PC-3 (cell line): ENCODE measurements around the gene MAPRE3. TPM values are rescaled to one million over a fixed set of nuclear protein-coding genes. Genes with fewer than 3 reads are reported as not detected.

Experiments used
- ATAC-seq: fragments of 200-7000 bp; cut with Tn5 transposase; 2 replicates; pipeline ENCODE4 v1.9.1; 2020; ENCODE audit warnings: mild to moderate bottlenecking, moderate library complexity
- BruUV-seq: library from RNA; stranded (reverse); fragments of 400-500 nt; replicated peaks from 2 replicates; lab custom pipeline; 2021; lab: Mats Ljungman, UMichigan
- CTCF ChIA-PET: fragments of 300-600 bp; sonication (Branson Sonifier 250); formaldehyde crosslinking; loops from one replicate; lab custom pipeline; 2022; ENCODE audit warnings: antibody characterized with exemption; lab: Charles Lee
- POLR2A ChIA-PET: fragments of 300-600 bp; sonication (Branson Sonifier 250); formaldehyde crosslinking; loops from one replicate; lab custom pipeline; 2022; ENCODE audit warnings: antibody characterized with exemption; ENCODE audit not compliant: unreplicated experiment; lab: Charles Lee
- DNase-seq: peaks from one replicate; pipeline ENCODE4 v3.0.0-alpha.2; 2015
- H2AFZ ChIP-seq: fragments of 300-600 bp; sonication (generic); 2 replicates; pipeline ENCODE4 v1.6.0; 2016; ENCODE audit warnings: antibody characterized with exemption, low read length
- H3F3A ChIP-seq: fragments of 300-600 bp; sonication (generic); one replicate; pipeline ENCODE4 v1.6.0; 2017; ENCODE audit warnings: antibody characterized with exemption, low read length, control low read depth, mild to moderate bottlenecking; ENCODE audit not compliant: unreplicated experiment
- H3K27ac ChIP-seq: fragments of 300-600 bp; sonication (generic); 2 replicates; pipeline ENCODE4 v1.5.1; 2016; ENCODE audit warnings: mild to moderate bottlenecking, low read length
- H3K27me3 ChIP-seq: fragments of 300-600 bp; sonication (generic); 2 replicates; pipeline ENCODE4 v1.6.1; 2016; ENCODE audit warnings: low read length, mixed read lengths
- H3K36me3 ChIP-seq: fragments of 300-600 bp; sonication (generic); 2 replicates; pipeline ENCODE4 v1.6.1; 2016; ENCODE audit warnings: low read depth, mixed run types, low read length, mixed read lengths
- H3K4me1 ChIP-seq: fragments of 300-600 bp; sonication (generic); 2 replicates; pipeline ENCODE4 v1.5.1; 2016; ENCODE audit warnings: low read length; ENCODE audit not compliant: insufficient read depth
- H3K4me2 ChIP-seq: fragments of 300-600 bp; sonication (generic); 2 replicates; pipeline ENCODE4 v1.6.0; 2016; ENCODE audit warnings: low read length
- H3K4me3 ChIP-seq: fragments of 300-600 bp; sonication (generic); 2 replicates; pipeline ENCODE4 v1.5.1; 2016; ENCODE audit warnings: mild to moderate bottlenecking, low read length, mixed read lengths
- H3K79me2 ChIP-seq: fragments of 300-600 bp; sonication (generic); 2 replicates; pipeline ENCODE4 v1.6.1; 2017; ENCODE audit warnings: low read length, mixed read lengths
- H3K9ac ChIP-seq: fragments of 300-600 bp; sonication (generic); 2 replicates; pipeline ENCODE4 v1.6.0; 2016; ENCODE audit warnings: mild to moderate bottlenecking, low read length
- H3K9me2 ChIP-seq: fragments of 300-600 bp; sonication (generic); replicated peaks from 2 replicates; pipeline ENCODE4 v1.6.1; 2016; ENCODE audit warnings: mixed run types, low read length, mixed read lengths
- H3K9me3 ChIP-seq: fragments of 300-600 bp; sonication (generic); 2 replicates; pipeline ENCODE4 v1.6.1; 2016; ENCODE audit warnings: low read length, mixed read lengths
- H4K20me1 ChIP-seq: fragments of 300-600 bp; sonication (generic); 2 replicates; pipeline ENCODE4 v1.6.1; 2016; ENCODE audit warnings: low read length, mixed read lengths
- EZH2 ChIP-seq: fragments of 300-600 bp; sonication (generic); IDR thresholded peaks from one replicate; pipeline ENCODE4 v1.6.1; 2017; ENCODE audit warnings: antibody characterized with exemption, mild to moderate bottlenecking, low read length; ENCODE audit not compliant: unreplicated experiment
- EZH2phosphoT487 ChIP-seq: fragments of 300-600 bp; sonication (generic); IDR thresholded peaks from 2 replicates; pipeline ENCODE4 v1.6.1; 2018; ENCODE audit warnings: mild to moderate bottlenecking, antibody characterized with exemption, low read length, borderline replicate concordance
- intact Hi-C: fragments of 100-400 bp; cut with micrococcal nuclease; formaldehyde crosslinking; loops from 2 replicates; pipeline ENCODE4 v1.9.0; 2023
- total RNA-seq: library from RNA; depleted of rRNA; stranded (reverse); fragments of >200 nt; gene quantifications from 2 replicates; pipeline ENCODE4 v1.2.3, GENCODE V29; 2014
- TF ChIP-seq, protein P1 (sequence below): fragments of 300-600 bp; sonication (generic); conservative IDR thresholded peaks from 2 replicates; pipeline ENCODE4 v1.5.1; 2017; ENCODE audit warnings: antibody characterized with exemption, low read depth, mild to moderate bottlenecking, low read length

Gene MAPRE3
- total RNA-seq, 1 experiment from 2014 or later, result 11.9 TPM

DNA sequence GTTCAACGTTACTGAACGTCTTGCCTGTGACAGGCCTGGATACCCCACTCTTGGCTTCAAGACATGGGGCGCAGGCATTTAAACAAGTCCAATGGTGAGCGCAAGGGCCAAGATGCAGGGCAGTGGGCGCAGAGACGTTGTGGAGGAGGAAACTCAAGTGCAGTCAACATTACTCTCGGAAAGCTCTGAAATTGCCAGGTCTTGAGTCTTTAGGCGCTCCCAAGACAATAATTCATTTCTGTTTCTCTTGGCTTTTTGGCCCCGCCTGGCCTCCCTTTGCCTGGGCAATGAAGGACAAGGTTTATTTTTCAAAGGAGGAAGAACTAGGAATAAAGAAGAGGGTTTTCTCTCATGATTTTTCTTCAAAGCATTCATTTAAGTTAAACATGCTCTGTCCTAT, 49.0 kb downstream of the MAPRE3 start:
- POLR2A ChIA-PET, result no interaction called here
- BruUV-seq, result no TSS peak

DNA sequence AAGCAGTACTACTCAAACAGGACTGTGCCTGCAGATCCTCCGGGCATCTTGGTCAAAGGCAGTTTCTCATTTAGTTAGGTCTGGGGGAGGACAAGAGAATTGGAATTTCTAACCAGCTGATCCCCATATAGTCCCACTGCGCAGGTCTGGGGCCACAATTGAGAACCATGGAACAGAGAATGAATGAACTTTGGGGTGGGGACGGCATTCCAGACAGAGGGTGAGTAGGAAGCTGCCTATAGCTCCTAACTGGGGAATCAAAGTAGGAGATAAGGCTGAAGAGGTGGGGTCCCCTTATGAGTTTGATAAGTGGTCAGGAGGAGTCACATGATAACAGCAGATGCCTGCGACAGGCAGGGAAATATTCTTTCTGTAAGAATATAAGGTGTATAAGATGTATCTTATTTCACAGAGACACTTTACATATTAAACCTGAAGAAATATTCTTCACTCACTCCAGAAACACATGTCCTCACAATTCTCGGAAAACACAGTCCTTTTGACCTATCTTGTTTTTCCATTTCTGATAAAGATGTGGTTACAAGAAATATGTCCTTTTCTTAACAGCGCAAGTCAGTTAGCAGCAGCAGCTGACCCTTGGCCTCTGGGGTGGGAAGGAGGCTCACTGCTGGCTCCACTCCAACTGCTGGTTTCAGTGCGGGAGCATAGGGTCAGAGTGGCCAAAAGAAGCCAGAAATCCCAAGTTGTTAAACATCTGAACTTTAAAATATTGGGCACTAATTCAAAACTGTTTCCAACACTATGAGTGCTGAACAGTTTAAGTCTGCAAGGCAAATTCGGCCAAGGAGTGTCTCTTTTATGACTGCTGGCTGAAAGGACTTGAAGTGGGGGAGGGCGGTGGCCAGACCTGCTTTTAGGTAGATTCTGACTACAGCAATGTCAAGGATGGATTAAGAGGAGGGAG, 49.8 kb downstream of the MAPRE3 start:
- H3F3A ChIP-seq, result peaks cover 6% of the 10 kb centered on the region
- peak; percentile 46 for DNase-seq
- H3K9me3 ChIP-seq, result no peaks in the 10 kb centered on the region
- H3K79me2 ChIP-seq, result no peaks in the 10 kb centered on the region
- TF ChIP-seq, protein P1, sequence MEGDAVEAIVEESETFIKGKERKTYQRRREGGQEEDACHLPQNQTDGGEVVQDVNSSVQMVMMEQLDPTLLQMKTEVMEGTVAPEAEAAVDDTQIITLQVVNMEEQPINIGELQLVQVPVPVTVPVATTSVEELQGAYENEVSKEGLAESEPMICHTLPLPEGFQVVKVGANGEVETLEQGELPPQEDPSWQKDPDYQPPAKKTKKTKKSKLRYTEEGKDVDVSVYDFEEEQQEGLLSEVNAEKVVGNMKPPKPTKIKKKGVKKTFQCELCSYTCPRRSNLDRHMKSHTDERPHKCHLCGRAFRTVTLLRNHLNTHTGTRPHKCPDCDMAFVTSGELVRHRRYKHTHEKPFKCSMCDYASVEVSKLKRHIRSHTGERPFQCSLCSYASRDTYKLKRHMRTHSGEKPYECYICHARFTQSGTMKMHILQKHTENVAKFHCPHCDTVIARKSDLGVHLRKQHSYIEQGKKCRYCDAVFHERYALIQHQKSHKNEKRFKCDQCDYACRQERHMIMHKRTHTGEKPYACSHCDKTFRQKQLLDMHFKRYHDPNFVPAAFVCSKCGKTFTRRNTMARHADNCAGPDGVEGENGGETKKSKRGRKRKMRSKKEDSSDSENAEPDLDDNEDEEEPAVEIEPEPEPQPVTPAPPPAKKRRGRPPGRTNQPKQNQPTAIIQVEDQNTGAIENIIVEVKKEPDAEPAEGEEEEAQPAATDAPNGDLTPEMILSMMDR, result no peak
- no peaks in the 10 kb centered on the region for H4K20me1 ChIP-seq
- no peak overlapping the region for H3K4me3 ChIP-seq
- CTCF ChIA-PET, result no interaction called here
- H3K27me3 ChIP-seq, result no peaks in the 10 kb centered on the region
- H3K4me1 ChIP-seq, result peaks cover 47% of the 10 kb centered on the region
- no peaks in the 10 kb centered on the region; the same call in 1 of the 2 replicates for H3K36me3 ChIP-seq
- peak overlapping the region; percentile 58 for H3K4me2 ChIP-seq
- no peak overlapping the region for H2AFZ ChIP-seq
- no peaks in the 10 kb centered on the region for H3K9me2 ChIP-seq
- POLR2A ChIA-PET, result no interaction called here
- peak; percentile 18; the same call in 1 of the 2 replicates for ATAC-seq
- H3K27ac ChIP-seq, result peak overlapping the region; percentile 76
- intact Hi-C loops, result loop anchor here (2.0 kb wide), 1 partner anchor 31 kb away; the partner anchor contains the start of gene AGBL5
- BruUV-seq, result no TSS peak
- 0 out of 2 replicates have a peak overlapping the region, but pooled peaks have one; percentile 8 for H3K9ac ChIP-seq

More for the DNA sequence above, 49.0 kb downstream of the MAPRE3 start:
- Histone ChIP-seq H3K27ac (no peak overlapping the region), H3K4me3 (no peak overlapping the region), H3F3A (peaks cover 6% of the 10 kb centered on the region), H3K36me3 (no peaks in the 10 kb centered on the region), H3K9ac (no peak overlapping the region), H3K4me2 (no peak overlapping the region), H3K27me3 (no peaks in the 10 kb centered on the region), H3K9me2 (no peaks in the 10 kb centered on the region), H3K4me1 (peaks cover 49% of the 10 kb centered on the region), H2AFZ (no peak overlapping the region), H3K9me3 (no peaks in the 10 kb centered on the region), H3K79me2 (no peaks in the 10 kb centered on the region), H4K20me1 (no peaks in the 10 kb centered on the region)
- TF ChIP-seq, protein P1, result no peak
- TF ChIP-seq EZH2phosphoT487, result no peak
- TF ChIP-seq EZH2, result no peak
- intact Hi-C loops, result no loop called here
- CTCF ChIA-PET, result no interaction called here
- ATAC-seq (no peak), DNase-seq (no peak)
